GM12873 (cell line): ENCODE data around the gene SLC6A5.
A peak's percentile ranks its signal among the peaks of the same experiment; 100 is the strongest.

Experiments
- TF ChIP-seq, protein P1 (sequence below): IDR thresholded peaks from 2 replicates; pipeline ENCODE4 v1.5.1; 2012; ENCODE audit warnings: low read depth, mild to moderate bottlenecking, moderate library complexity, low read length, control low read depth; ENCODE audit not compliant: insufficient read depth; ENCODE audit errors: missing control alignments

The SLC6A5 gene

GRCh38 chr11:20609727-20610707 is 10.6 kb downstream of the SLC6A5 start:
- TF ChIP-seq, protein P1, sequence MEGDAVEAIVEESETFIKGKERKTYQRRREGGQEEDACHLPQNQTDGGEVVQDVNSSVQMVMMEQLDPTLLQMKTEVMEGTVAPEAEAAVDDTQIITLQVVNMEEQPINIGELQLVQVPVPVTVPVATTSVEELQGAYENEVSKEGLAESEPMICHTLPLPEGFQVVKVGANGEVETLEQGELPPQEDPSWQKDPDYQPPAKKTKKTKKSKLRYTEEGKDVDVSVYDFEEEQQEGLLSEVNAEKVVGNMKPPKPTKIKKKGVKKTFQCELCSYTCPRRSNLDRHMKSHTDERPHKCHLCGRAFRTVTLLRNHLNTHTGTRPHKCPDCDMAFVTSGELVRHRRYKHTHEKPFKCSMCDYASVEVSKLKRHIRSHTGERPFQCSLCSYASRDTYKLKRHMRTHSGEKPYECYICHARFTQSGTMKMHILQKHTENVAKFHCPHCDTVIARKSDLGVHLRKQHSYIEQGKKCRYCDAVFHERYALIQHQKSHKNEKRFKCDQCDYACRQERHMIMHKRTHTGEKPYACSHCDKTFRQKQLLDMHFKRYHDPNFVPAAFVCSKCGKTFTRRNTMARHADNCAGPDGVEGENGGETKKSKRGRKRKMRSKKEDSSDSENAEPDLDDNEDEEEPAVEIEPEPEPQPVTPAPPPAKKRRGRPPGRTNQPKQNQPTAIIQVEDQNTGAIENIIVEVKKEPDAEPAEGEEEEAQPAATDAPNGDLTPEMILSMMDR: peak; percentile 97

GRCh38 chr11:20610825-20611224 is 11.4 kb downstream of the SLC6A5 start:
- TF ChIP-seq, protein P1: no peak

GRCh38 chr11:20611445-20611844 is 12.0 kb downstream of the SLC6A5 start:
- TF ChIP-seq, protein P1: no peak

GRCh38 chr11:20611892-20612291 is 12.5 kb downstream of the SLC6A5 start:
- TF ChIP-seq, protein P1: no peak

DNA sequence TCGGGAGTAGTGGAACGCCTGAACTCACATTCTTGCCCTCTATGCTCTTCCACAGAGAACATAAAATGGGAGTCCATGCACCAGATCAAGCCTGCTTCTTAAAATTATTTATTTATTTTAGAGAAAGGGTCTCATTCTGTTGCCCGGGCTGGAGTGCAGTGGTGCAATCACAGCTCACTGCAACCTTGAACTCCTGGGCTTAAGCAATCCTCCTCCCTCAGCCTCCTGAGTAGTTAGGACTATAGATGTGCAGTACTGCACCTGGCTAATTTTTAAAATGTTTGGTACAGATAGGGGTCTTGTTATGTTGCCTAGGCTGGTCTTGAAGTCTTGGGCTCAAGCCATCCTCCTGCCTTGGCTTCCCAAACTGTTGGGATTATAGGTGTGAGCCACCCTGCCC is 13.0 kb downstream of the SLC6A5 start:
- TF ChIP-seq, protein P1: no peak

DNA sequence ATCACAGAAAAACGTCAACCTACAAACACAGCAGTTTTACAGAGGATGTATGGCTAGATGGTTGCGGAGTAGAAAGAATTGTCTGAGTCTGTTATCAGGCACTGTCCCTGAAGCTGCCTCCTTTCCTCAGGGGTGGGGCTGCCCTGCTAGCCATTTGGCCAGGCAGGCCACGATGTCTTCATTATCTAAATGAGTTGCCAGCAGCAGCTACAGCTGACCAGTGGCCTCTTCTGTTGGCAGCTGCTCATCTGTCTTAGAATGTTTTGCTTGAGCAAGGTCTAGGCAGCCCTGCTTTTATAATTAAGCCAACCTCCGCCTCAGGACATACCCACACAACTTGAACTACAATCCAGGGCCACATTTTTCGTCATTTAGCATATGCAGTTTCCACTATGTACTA is 17.5 kb downstream of the SLC6A5 start:
- TF ChIP-seq, protein P1: no peak

GRCh38 chr11:20617346-20618005 is 18.1 kb downstream of the SLC6A5 start:
- TF ChIP-seq, protein P1: no peak
